HG03280 (cell line): ENCODE measurements around the gene HOOK2.

Experiments
- ATAC-seq: cut with Tn5 transposase; IDR thresholded peaks from one replicate; pipeline ENCODE4 v1.9.1; 2021; ENCODE audit warnings: mild to moderate bottlenecking, moderate library complexity; ENCODE audit not compliant: unreplicated experiment

HOOK2 gene

DNA sequence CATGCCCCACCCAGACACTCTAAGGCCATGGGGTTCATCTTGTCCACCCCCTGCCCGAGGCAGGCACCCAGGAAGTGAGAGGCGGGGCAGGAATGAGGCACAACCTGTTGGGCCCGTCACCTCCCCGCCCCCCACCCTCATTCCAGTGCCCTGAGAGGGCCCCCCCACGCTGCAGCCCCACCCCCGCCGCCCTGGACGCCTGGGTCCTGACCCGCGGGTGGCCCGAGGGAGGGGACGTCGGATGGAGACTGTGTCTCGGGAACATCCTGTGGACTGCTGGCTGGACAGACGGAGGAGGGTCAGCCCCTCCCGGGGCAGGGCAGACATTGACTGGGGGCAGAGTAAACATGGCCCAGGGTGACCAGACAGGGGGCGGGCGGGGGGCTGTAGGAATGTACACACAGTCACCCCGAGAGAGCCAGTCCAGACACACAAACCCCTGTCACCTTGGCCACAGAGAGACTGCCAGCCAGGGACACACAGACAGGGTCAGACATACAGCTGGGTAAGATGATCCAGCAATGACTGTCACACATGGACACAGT lies 8.6 kb upstream of the HOOK2 start:
- no peak for ATAC-seq

DNA sequence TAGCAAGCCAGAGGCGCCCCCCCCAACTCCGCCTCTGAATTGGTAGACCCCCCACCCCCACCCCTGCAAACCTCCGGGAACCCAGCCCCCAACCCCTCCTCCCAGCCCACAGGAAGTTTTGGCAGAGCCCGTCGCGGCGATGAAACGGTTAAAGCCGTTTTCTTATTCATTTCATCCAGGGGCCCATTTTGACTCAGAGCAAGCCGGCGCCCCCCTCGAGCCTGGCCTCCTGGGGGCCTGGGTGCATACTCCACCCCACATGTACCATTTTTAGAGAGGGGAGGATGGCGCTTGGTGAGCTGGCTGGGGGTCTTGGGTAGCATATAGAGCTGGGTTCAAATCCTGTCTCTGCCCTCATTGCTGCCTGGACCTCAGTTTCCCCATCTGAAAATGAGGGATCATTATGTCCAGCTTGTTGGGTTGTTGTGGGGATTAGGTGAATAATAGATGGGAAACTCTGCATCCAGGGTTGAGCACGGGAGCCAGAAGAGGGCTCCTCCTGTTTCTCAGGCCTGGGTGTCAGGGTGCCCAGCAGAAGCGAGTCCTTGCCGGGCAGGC lies 8.0 kb upstream of the HOOK2 start:
- no peak for ATAC-seq

DNA sequence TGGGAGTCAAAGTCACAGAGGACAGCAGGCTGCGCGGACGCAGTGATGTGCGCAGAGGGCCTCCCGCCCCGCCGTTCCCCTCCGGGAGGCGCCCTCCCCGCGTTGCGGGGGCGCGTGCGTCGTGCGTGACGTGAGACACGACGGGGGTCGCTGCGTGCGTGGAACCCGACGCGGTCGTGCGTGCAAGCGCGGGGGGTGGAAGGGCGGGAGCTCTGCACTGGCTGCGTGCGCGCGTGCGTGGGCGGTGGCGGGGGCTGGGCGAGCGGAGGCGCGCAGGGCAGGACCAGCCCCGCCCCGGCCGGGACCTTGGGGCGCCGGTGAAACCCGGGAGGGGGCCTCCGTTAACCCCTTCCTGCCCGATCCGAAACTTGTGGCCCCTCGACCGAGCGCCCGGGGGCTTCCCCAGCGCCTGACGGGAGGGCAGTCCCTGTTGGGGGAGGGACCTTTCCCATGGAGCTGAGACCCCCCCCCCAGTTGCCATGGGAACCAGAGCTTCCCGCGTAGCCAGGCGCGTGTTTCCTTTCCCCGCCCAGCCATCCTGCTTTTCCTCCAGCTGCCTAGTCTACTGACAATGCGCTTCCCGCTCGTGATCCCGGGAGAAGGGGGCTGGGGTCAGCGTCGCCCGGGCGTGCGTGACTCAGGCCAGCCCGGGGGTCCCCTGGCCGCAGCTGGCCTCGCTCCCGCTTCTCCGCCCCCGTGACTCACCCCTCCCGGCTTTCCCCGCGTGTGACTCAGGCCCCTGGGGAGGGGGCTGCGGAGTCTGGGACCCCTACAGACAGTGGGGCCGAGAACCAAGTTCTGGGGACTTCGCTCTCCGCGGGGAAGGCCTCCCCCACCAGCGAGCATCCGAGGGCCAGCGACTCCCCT lies 7.3 kb upstream of the HOOK2 start:
- peak; percentile 46 for ATAC-seq

DNA sequence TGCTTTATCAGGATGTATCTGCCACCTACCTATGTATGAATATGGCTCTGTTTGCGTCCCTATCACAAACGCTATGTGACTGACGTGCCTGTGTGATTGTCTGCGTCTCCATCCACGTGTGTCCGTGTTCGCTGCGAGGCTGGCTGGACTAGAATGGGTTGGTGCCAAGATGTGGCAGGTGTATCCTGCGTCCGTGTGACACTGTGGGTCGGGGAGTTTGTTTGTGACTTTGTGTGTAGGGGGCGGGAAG lies 6.7 kb upstream of the HOOK2 start:
- no peak for ATAC-seq

DNA sequence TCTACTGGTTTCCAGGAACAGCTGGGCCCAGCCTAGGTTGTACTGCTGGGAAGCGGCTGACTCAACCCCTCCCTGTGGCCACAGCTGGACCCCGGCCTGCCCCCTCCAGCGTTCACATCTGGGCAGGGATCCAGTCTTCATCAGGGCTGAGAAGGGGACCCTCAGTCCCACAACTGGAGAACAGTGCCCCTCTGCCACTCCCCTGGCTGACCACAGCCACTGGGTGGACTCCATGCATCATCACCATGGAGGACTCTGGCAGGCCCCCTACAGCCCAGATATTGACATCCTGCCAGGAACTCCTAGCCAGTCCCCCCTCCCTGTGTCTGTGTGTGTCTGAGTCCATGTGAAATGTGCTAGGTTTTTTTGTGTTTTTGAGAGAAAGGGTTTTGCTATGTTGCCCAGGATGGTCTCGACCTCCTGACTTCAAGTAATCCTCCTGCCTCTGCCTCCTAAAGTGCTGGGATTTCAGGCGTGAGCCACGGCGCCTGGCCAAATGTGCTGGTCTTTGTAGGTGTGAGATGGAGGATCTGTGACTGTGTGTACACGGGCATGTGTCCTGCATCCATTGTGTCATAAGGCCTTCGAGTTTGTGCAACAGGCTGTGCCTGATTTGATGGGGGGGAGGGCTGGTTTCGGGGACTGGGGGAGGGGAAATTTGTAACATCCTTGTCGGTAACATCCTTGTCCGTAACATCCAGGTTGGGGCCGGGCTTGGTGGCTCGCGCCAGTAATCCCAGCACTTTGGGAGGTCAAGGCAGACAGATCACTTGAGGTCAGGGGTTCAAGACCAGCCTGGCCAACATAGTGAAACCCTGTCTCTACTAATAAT lies 4.0 kb upstream of the HOOK2 start:
- no peak for ATAC-seq

DNA sequence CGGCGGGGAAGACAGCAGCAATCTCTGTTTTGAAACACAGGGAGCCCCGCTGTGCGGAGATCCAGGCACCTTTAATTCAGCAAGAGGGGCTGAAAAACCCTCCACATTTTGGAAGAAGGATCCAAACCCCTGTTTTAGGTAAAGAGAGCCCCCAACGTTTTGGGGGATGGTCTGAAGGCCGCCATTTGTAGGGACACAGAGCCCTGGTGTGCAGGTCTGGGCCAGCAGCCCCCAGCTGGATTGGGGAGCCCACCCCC lies 3.5 kb upstream of the HOOK2 start:
- no peak for ATAC-seq

DNA sequence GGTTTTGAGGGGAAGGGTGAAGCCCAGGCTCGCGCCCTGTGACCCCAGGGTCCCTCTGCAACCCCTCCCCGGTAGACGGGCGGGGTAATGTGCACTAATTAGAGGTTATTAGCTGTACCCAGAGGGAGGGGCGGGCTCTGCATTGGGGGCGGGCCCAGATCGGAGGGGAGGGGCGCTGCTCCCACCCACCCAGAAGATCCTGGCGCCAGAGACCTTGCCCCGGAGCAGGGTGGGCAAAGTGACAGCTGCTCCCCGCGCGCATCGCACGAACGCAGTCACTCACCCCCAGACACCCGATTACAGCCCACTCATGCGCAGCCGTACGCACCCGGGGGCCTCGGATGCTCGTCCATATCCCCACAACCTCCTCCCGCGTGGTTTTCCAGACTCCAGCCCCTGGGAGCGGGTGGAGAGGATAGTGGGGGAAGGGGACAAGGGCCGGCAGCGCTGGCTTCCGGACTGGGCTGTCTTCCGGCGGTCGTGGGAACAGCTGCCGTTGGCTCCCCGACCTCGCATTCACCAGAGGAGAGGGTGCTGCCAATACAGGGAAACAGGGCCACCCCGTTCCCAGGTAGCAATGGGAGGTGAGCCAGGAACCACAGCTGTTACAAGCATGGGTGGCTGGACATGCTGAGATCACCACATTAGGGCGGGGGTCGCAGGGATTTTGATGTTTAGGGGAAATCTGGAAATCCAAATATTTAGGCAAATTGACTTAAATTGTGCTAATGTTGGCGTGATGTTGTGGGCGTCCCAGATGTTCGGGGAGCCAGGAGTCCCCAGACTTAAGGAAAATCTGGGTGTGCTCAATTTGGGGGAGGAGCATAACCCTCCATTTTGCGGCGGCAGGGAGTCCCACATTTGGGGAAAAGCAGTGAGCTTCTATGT lies 2.9 kb upstream of the HOOK2 start:
- ATAC-seq: no peak

DNA sequence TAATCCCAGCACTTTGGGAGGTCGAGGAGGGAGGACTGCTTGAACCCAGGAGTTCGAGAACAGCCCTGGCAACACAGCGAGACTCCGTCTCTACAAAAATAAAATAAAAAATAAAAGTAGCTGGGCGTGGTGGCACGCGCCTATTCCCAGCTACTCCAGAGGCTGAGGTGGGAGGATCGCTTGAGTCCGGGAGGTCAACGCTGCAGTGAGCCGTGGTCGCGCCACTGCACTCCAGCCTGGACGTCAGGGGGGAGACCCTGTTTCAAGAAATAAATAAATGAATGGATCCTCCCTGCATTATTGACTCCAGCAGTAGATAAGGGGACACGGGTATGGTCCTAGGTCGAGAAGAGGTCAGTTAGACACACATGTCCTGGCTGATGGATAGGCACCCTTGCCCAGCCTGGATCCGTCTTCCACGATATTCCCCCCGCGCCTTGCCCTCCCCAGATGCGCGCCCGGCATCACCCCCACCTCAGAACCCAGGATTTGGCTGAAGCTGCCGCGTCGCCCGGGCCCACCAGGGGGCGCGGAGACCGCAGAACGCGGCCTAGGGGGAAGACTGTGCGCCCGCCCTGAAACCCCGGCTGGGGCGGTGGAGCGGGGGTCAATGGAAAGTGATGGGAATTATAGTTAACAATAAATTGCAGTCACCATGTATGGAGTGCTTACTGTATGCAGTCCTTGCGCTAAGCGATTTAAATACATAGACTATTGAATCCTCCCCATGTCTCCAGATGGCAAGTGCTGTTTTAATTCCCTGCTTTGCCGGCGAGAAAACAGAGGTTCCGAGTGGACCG lies 2.1 kb upstream of the HOOK2 start:
- no peak for ATAC-seq

DNA sequence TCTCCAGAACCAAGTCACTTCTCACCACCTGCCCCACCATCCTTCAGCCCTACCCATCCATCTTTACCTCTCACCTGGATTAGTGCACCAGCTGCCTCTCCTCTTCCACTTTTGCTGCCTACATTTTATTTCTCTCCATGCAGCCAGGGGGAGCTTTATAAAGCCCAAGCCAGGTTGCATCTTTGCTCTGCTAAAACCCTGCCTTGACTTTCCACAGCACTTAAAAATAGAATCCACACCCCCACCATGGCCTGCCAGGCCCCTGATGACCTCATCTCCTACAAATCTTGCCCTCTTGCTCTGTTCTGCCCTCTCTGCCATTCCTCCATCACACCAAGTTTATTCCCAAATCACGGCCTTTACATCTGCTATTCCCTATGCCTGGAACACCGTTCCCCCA lies 1.8 kb downstream of the HOOK2 start:
- no peak for ATAC-seq

DNA sequence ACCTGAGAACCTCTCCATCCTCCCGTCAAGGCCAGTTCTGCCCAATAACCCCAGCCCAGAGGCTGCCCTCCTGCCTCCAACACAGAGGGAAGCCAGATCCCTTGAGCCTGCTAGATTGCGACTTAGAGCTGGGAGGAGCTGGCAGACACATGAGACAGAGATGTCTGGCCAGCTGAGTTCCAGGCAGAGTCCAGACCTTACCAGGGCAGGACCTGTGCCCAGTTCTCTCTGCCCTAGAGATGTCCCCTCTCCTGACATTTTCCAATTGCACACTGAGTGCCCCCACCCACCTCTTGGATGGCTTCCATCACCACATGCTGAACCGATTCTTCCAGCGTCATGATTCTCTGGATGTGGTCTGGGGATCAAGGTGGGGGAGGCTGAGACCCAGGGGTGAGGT lies 3.0 kb downstream of the HOOK2 start:
- no peak for ATAC-seq

DNA sequence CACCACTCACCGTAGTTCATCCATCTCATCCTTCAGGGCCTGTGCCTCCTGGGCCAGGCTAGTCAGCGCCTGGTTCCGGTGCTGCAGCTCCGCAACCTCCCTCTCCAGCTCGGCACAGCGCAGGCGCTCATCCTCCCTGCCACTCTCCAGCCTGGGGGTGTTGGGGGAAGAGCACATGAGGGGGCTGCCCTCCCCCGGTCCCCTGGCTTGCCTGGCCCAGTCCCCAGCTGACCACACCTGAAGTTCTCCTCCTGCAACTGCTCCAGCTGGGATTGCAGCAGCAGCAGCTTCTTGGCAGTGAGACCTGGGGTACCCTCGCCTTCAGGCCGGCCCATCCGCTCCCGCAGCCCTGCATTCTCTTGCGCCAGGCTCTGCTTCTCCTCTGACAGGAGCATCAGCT lies 4.4 kb downstream of the HOOK2 start:
- no peak for ATAC-seq

DNA sequence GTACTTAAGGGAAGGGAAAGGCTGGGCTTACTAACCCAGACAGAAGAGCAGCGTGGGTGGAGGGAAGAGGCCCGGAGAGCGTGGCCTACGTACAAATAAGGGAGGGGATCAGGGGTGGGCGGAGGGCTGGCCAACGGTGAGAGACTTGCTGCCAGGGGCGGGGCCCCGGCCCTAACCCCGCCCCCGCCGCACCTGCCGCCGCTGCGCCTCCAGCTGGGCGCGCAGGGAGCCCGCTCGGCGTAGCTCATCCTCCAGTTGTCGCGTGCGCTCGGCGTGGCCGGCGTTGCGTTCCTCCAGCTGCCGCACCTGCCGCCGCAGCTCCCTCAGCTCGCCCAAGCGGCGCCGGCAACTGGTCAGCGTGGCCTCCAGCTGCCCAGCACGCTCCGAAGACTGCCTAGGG lies 5.7 kb downstream of the HOOK2 start:
- no peak for ATAC-seq

DNA sequence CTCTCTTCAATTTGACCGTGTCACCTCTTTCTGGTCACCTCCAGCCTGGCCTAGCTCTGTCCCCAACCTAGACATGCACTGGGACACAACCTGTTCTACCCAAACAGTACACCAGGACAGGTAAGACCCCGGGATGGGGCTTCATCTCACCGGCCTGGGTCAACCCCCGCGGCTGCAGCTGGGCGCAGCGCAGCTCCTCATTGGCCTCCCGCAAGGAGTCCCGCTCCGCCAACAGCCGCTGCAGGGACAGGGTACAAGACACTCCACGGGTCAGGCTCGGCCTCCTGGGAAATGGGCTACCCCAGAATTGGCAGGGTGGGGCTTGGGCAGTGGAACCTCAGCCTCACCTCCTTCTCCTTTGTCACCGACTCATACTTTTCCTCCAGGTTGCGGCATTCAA lies 7.7 kb downstream of the HOOK2 start:
- no peak for ATAC-seq

DNA sequence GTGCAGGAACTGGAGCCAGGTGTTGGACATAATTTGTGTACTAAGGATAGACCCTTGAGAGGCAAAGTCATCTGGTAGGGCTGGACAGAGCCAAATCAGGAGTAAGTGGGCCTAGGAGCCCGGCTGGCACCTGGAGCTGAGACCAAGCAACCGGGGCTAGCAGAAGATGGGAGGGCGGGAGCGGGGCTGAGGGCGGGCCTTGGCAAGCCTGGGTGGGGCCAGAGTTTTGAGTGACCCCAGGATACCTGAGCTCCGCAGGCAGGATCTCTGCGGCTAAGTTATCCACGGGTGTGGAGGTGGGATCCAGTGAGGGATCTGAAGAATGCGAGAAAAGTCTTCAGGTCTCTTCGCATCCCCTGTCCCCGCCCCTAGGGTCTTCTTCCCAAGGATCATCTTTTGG lies 8.2 kb downstream of the HOOK2 start:
- ATAC-seq: no peak

DNA sequence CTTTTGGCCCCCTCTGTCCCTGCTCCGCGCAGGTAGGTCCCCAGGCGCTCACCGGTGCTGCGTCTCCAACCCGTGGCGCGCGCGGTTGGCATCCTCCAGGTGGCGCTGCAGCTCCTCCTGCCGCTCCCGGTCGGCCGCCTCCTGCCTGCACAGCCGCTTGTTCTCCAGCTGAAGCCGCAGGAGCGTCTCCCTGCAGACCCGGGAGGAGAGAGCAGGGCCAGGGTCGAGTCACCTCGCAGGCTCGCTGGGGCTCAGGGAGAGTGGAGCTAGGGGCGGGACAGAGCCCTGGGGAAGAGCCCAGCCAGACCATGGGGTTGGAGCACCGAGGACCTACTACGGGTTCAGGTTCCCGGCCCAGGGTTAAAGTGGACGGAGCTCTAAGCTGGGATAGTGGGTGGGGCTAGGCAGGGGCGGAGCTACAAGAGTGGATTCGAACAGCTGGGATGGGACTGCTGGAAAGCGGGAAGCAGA lies 9.3 kb downstream of the HOOK2 start:
- ATAC-seq: peak; percentile 62

DNA sequence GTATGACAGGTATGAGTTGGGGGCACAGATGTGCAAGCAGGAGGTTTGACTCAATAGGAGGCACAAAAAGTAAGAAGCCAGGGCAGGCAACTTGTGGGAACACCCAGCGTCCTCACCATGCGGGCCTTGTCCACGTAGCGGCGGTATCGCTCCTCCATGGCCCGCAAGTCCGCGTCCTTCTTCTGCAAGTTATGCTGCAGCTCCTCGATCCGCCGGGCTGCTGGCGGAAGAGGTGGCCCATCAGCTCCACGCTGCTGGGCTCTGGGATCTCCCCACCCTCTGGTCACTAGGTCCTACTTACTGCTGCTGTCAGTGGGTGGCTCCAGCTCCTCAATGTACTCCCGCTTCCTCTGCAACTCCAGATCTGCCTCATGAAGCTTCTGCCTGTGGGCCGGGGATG lies 10.7 kb downstream of the HOOK2 start:
- no peak for ATAC-seq

DNA sequence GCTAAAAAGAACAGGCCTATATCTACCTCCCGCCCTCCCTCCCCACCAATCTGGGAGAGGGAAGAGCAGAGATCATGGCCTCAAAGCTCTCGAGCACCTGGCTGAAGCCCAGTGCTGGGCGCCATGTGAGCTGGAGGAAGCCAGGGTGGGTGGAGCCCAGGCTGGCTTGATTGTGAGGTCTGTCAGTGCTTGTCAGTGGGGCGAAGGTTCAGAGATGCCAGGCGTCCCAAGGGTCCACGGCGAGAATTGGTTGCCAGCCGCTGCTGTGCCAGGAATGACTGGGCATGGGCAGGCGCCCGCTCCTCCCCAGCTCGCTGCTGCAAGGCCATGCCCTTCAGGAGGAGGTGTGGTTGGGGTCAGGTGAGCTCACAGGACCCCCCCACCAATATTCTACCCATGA lies 12.3 kb downstream of the HOOK2 start:
- no peak for ATAC-seq

DNA sequence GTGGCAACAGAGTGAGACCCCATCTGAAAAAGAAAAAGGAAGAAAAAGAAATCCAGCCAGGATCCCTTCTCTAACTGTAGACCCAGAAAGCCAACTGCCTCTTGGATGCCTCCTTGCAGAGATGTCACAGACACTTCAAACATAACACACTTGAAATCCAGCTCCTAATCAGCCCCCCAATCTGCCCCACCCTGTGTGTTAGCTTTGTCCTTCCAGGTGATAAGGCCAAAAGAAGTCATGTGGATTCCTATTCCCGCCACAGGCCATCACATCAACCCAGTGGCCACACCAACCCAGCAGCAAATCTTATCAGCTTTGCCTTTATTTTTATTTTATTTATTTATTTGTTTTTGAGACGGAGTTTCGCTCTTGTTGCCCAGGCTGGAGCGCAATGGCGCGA lies 15.7 kb downstream of the HOOK2 start:
- ATAC-seq: no peak

DNA sequence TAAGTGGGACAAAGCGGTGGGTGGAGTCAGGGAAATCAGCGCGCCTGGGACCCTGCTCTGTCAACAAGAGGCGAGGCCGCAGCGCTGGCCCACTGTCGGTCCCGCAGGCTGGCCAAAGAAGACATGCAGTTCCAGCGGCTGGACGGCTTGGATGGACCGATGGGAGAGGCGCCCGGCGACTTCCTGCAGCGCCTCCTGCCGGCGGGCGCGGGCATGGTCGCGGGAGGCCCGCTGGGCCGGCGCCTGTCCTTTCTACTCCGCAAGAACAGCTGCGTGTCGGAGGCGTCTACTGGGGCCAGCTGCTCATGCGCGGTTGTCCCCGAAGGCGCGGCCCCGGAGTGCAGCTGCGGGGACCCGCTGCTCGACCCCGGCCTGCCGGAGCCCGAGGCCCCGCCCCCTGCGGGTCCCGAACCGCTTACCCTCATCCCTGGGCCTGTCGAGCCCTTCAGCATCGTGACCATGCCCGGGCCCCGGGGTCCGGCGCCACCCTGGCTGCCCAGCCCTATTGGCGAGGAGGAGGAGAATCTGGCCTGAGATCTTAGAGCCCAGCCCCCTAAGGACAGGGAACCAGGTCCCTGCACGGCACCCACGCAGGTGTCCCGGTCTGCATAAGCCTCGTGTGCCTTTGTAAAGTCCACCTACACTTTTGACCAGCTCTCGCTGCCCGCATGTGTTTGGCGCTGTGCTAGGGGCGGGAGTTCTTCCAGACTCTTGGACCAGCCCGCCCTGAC lies 17.6 kb downstream of the HOOK2 start:
- ATAC-seq: no peak
